ENCODE data around the gene PREB.

DNA sequence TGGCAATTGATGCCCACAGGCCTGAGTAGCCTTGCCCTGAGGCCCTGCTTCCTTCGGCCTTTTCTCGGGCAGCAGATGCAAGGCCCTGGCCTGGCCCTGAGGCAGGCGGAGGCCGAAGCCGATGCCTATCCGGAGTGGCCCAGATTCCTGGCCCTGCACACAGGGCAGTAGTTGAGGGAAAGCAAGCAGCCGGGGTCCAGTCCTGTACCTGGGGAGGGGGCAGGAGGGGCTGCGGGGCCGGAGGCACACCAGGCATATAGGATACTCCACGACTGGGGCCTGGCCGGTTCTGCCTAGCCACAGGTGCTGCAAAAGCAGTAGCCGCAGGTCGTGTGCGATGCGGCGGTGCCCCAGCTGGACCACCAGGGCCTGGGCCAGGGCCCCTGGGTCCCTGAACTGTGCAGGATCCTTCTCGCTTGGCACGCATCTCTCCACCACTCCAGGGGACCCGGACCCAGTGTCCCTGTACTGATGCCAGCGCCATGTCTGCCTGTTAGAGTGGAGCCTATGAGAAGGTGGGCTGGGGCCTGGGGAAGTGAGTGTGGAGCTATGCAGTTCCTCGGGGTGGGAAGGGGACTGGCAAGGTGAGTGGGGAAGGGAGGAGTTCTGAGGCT, 3.0 kb upstream of the PREB start:
- no peak for TF ChIP-seq EP300 (IDR thresholded peaks at IDR 0.05)
- TF ChIP-seq CTCF (IDR thresholded peaks at IDR 0.05) = no peak
- no peak for TF ChIP-seq POLR2AphosphoS5 (IDR thresholded peaks at IDR 0.05)
- no peak for TF ChIP-seq POLR2A (IDR thresholded peaks at IDR 0.05)

Data from stomach (tissue), 4 donors.